Kidney epithelial cell (primary cell): Measurements from ENCODE around the gene MRPS25. TPM values are rescaled to one million over a fixed set of nuclear protein-coding genes. Genes with fewer than 3 reads are reported as not detected.

ENCODE experiments used
- DNase-seq: peaks from one replicate; pipeline ENCODE4 v3.0.0-alpha.2; 2010; ENCODE audit warnings: low read depth
- H3K27me3 ChIP-seq: 2 replicates; pipeline ENCODE4 v1.6.0; 2011; ENCODE audit warnings: low read length; ENCODE audit not compliant: control insufficient read depth, insufficient read depth
- H3K36me3 ChIP-seq: 2 replicates; pipeline ENCODE4 v1.5.1; 2011; ENCODE audit warnings: low read length; ENCODE audit not compliant: control insufficient read depth, insufficient read depth
- H3K4me3 ChIP-seq: 2 replicates; pipeline ENCODE4 v1.5.1; 2011; ENCODE audit warnings: low read depth, mild to moderate bottlenecking, control low read depth, low read length
- total RNA-seq: library from RNA; depleted of rRNA; stranded (reverse); fragments of >200 nt; gene quantifications from 2 replicates; pipeline ENCODE4 v1.2.3, GENCODE V29; 2015
- TF ChIP-seq, protein P1 (sequence below): IDR thresholded peaks from 2 replicates; pipeline ENCODE4 v1.5.1; 2011; ENCODE audit warnings: mild to moderate bottlenecking, moderate library complexity, low read length, control low read depth, inconsistent platforms; ENCODE audit not compliant: insufficient read depth, poor library complexity, severe bottlenecking

Gene MRPS25
- total RNA-seq, 1 donor from 2014 or later = 38.4 TPM

DNA sequence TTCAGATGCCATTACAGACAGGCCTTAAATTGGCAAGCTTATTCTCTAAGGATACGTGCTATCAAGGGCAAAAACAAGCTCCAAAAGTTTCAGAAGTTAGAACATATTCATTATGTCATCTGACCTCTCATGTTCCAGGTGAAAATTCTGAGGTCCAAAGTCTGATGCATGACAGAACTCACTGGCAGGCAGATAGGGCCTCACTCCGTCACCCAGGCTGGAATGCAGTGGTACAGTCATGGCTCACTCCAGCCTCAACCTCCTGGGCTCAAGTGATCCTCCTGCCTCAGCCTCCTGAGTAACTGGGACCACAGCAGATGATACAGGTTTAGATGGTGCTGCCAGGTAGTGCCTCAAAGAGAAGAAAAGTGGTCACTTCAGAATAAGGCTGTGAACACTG is 15.5 kb downstream of the MRPS25 start:
- no peak for DNase-seq
- TF ChIP-seq, protein P1, sequence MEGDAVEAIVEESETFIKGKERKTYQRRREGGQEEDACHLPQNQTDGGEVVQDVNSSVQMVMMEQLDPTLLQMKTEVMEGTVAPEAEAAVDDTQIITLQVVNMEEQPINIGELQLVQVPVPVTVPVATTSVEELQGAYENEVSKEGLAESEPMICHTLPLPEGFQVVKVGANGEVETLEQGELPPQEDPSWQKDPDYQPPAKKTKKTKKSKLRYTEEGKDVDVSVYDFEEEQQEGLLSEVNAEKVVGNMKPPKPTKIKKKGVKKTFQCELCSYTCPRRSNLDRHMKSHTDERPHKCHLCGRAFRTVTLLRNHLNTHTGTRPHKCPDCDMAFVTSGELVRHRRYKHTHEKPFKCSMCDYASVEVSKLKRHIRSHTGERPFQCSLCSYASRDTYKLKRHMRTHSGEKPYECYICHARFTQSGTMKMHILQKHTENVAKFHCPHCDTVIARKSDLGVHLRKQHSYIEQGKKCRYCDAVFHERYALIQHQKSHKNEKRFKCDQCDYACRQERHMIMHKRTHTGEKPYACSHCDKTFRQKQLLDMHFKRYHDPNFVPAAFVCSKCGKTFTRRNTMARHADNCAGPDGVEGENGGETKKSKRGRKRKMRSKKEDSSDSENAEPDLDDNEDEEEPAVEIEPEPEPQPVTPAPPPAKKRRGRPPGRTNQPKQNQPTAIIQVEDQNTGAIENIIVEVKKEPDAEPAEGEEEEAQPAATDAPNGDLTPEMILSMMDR = no peak
- Histone ChIP-seq H3K27me3 (no peaks in the 10 kb centered on the region), H3K4me3 (no peak overlapping the region), H3K36me3 (peaks cover 1% of the 10 kb centered on the region)

DNA sequence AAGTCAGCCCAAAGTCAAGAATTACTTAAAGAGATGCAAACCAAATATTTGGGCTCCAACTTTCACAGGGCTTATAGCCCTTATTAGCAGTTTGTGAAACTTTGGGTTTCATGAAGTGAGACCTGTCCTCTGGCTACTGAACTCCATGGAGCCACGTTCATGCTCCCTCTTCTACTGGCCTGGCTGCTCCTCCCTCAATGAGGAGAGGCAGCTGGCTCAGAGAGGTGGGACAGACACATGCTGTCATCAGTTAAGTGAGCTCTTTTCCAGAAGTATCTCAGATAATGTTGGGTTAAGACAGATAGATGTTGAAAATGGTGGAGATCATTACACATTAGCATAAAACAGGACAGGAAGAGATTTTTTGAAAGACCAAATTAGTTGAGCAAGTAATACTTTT is 19.4 kb downstream of the MRPS25 start:
- H3K27me3 ChIP-seq = no peaks in the 10 kb centered on the region
- TF ChIP-seq, protein P1 = no peak
- no peak for DNase-seq
- peaks cover 3% of the 10 kb centered on the region for H3K36me3 ChIP-seq
- H3K4me3 ChIP-seq = no peak overlapping the region

DNA sequence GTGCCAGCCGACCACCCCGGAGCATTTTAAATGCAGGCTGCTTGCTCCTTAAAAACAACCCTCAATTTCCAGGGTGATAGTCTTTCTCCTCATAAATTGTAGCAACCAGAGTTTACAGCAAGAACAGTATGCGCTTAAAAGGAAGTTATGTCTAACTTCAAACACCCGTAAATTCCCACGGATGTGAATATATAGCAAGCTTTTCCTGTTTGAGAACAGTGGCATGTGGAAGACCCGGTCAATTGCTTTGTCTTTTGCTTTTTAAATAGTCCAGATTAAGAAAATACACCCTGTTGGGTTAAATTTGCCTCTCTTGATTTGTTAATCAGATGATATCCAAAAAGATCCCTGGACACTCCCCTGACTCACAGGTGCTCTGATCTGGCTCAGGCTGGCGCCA is 20.8 kb downstream of the MRPS25 start:
- TF ChIP-seq, protein P1 = no peak
- Histone ChIP-seq H3K36me3 (peaks cover 2% of the 10 kb centered on the region), H3K4me3 (no peak overlapping the region), H3K27me3 (no peaks in the 10 kb centered on the region)
- DNase-seq = no peak

DNA sequence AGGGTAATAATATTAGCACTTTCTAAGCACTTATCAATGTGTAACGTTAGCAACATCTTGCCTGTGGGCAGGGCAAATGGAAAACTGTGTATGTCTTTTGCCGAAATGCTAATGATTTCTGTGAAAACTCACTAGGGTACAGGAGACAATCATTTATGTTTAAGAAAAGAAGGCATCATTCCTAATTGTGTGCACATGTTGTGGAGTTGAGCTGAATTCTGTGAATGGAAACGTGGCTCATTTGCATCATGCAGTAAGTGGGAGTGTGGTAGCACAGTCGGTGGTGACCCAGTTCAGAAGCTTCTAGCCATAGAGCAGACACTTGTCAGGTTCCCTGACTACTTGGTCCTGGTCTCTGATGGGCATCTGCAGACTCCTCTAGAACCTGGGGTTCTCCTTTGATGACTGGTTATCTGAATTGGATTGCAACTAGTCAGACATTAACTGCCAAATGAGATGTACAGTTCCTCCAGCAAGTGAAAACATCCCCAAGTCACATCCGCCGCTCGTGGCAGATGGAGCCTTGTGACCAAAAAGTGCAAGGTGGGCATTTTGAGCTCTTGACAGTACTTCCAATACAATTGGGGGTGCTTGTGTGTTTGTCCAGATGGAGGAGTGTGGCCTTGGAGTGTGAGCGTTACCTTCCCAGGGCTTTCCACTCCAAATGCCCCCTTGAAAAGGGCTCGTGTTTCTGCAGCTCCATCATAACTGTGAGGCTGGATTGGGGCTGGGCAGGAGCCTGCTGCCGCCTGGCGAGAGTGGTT is 21.5 kb downstream of the MRPS25 start:
- Histone ChIP-seq H3K4me3 (no peak overlapping the region), H3K36me3 (peaks cover 2% of the 10 kb centered on the region), H3K27me3 (no peaks in the 10 kb centered on the region)
- TF ChIP-seq, protein P1 = no peak
- no peak for DNase-seq

DNA sequence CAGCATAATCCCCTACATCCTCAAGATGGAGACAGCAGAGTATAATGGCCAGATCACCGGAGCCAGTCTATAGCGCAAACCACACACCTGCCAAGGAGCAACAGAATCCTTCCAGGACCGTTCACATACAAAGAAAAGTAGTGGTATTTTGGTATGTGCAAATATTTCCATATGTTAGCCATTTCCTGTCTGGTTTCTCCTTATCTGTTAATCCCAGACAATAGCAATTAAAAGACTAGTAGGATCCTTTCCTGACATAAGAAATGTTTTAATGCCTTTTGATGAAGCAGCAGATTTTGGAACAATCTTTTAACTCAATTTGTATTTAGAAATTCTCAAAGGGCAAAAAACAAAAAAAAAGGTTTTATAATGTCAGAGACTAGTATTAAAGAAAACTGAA is 22.2 kb downstream of the MRPS25 start:
- no peak for DNase-seq

More for the DNA sequence above, 22.2 kb downstream of the MRPS25 start:
- Histone ChIP-seq H3K4me3 (no peak overlapping the region), H3K27me3 (no peaks in the 10 kb centered on the region), H3K36me3 (peaks cover 2% of the 10 kb centered on the region)
- TF ChIP-seq, protein P1 = no peak
